Measurements from ENCODE around the gene DENND5A.

DNA sequence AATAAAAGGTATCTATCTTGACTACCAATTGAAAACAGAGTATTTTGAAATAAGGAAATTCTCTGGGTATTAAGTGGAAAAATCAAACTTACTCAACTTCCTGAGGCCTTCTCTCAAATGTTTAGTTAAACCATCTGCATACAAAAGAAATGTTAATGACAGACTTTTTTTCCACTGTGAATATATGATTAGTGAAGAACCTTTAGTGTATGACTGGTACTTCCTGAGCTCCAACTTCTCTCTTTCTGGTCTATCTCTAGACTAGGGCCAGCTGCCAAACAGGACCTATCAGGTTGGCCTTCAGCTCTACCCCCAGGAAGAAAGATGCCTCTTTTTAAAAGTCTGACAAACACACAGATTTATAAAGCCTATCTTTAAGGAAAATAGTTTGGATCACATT lies 105.0 kb downstream of the DENND5A start:
- TF ChIP-seq SP1 (IDR thresholded peaks at IDR 0.05; ENCODE audit: low read depth, low read length) (no peak), NRF1 (IDR thresholded peaks at IDR 0.05; ENCODE audit: low read depth, low read length) (no peak), KDM5A (IDR thresholded peaks at IDR 0.05; ENCODE audit: low read length) (no peak), EP300 (IDR thresholded peaks at IDR 0.05; ENCODE audit: borderline replicate concordance in 1 of 2, low read depth in 2 of 2, low read length in 2 of 2) (no peak), POLR2AphosphoS5 (IDR thresholded peaks at IDR 0.05; ENCODE audit: low read depth, low read length) (no peak), JUND (IDR thresholded peaks at IDR 0.05; ENCODE audit: low read length) (no peak), RXRA (IDR thresholded peaks at IDR 0.05; ENCODE audit: insufficient read depth, low read depth, low read length) (no peak), POLR2A (IDR thresholded peaks at IDR 0.05; ENCODE audit: control extremely low read depth in 1 of 2, low read depth in 2 of 2, low read length in 2 of 2) (no peak)
- TF ChIP-seq, protein P1, sequence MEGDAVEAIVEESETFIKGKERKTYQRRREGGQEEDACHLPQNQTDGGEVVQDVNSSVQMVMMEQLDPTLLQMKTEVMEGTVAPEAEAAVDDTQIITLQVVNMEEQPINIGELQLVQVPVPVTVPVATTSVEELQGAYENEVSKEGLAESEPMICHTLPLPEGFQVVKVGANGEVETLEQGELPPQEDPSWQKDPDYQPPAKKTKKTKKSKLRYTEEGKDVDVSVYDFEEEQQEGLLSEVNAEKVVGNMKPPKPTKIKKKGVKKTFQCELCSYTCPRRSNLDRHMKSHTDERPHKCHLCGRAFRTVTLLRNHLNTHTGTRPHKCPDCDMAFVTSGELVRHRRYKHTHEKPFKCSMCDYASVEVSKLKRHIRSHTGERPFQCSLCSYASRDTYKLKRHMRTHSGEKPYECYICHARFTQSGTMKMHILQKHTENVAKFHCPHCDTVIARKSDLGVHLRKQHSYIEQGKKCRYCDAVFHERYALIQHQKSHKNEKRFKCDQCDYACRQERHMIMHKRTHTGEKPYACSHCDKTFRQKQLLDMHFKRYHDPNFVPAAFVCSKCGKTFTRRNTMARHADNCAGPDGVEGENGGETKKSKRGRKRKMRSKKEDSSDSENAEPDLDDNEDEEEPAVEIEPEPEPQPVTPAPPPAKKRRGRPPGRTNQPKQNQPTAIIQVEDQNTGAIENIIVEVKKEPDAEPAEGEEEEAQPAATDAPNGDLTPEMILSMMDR (IDR thresholded peaks at IDR 0.05; ENCODE audit: control extremely low read depth in 1 of 3, insufficient read depth in 1 of 3, low read depth in 1 of 3, low read length in 3 of 3): no peak
- TF ChIP-seq, protein P2, sequence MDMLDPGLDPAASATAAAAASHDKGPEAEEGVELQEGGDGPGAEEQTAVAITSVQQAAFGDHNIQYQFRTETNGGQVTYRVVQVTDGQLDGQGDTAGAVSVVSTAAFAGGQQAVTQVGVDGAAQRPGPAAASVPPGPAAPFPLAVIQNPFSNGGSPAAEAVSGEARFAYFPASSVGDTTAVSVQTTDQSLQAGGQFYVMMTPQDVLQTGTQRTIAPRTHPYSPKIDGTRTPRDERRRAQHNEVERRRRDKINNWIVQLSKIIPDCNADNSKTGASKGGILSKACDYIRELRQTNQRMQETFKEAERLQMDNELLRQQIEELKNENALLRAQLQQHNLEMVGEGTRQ (IDR thresholded peaks at IDR 0.05; ENCODE audit: low read length): no peak
- TF ChIP-seq, protein P3, sequence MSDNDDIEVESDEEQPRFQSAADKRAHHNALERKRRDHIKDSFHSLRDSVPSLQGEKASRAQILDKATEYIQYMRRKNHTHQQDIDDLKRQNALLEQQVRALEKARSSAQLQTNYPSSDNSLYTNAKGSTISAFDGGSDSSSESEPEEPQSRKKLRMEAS (IDR thresholded peaks at IDR 0.05): no peak

Measured in H1 (cell line).